Ascending aorta (tissue), 2 donors: ENCODE measurements around the gene SLC12A8. TPM values are rescaled to one million over a fixed set of nuclear protein-coding genes. Genes with fewer than 3 reads are reported as not detected.
"Not testable (repeated sequence)": the region's sequence is repeated elsewhere in the genome, so short reads cannot be mapped to it uniquely, and the experiment has no call there.

Experiments
- DNase-seq, 2 donors: peaks; one replicate each; pipeline ENCODE4 v3.0.0-alpha.2; 2019; ENCODE audit warnings: low spot score in 2 of 2
- H3K27ac ChIP-seq, 2 donors: fragments of 200-600 bp; sonication (generic); one replicate each; pipeline ENCODE4 v1.5.1; 2016 to 2017; ENCODE audit warnings: mild to moderate bottlenecking in 1 of 2
- H3K27me3 ChIP-seq: fragments of 200-600 bp; sonication (generic); one replicate; pipeline ENCODE4 v1.5.1; 2017
- H3K36me3 ChIP-seq, 2 donors: fragments of 200-600 bp; sonication (generic); one replicate each; pipeline ENCODE4 v1.5.1; 2016
- H3K4me1 ChIP-seq, 2 donors: fragments of 200-600 bp; sonication (generic); one replicate each; pipeline ENCODE4 v1.5.1; 2016 to 2017; ENCODE audit warnings: mild to moderate bottlenecking in 1 of 2
- H3K4me3 ChIP-seq, 2 donors: fragments of 200-600 bp; sonication (generic); one replicate each; pipeline ENCODE4 v1.5.1; 2016 to 2017; ENCODE audit warnings: mild to moderate bottlenecking in 1 of 2
- H3K9me3 ChIP-seq, 2 donors: fragments of 200-600 bp; sonication (generic); one replicate each; pipeline ENCODE4 v1.5.1; 2016
- CTCF ChIP-seq, 3 experiments: fragments of 200-600 bp in 2 of 3; fragments of 450-650 bp in 1 of 3; sonication (generic) in 2 of 3; IDR thresholded peaks; one replicate each; pipeline ENCODE4 v1.5.1; 2016 to 2019; ENCODE audit warnings: antibody characterized with exemption in 3 of 3, mild to moderate bottlenecking in 1 of 3, moderate library complexity in 1 of 3
- intact Hi-C: fragments of 100-400 bp; cut with DNase I; formaldehyde crosslinking; loops from one replicate; pipeline ENCODE4 v1.15.1; 2023
- total RNA-seq: library from RNA; depleted of rRNA; stranded (reverse); fragments of >200 nt; gene quantifications from one replicate; pipeline ENCODE4 v1.1.0, GENCODE V29; 2016

SLC12A8 gene
- total RNA-seq, 1 donor from 2014 or later, result not detected

- no peak for TF ChIP-seq CTCF (IDR thresholded peaks at IDR 0.05)
- no peak overlapping the region for H3K27ac ChIP-seq
- no peak overlapping the region for H3K4me3 ChIP-seq
- H3K27me3 ChIP-seq, result no peaks in the 10 kb centered on the region
- no peaks in the 10 kb centered on the region for H3K36me3 ChIP-seq
- H3K9me3 ChIP-seq, result no peaks in the 10 kb centered on the region
- intact Hi-C loops, result no loop called here
- H3K4me1 ChIP-seq, result no peaks in the 10 kb centered on the region
- no peak for DNase-seq
Measured at GRCh38 chr3:125087768-125088391, 124.7 kb downstream of the SLC12A8 start.

GRCh38 chr3:125085166-125085565, 127.4 kb downstream of the SLC12A8 start:
- Histone ChIP-seq H3K27me3 (no peaks in the 10 kb centered on the region), H3K4me1 (no peaks in the 10 kb centered on the region), H3K36me3 (no peaks in the 10 kb centered on the region), H3K4me3 (no peak overlapping the region), H3K9me3 (no peaks in the 10 kb centered on the region), H3K27ac (no peak overlapping the region)
- no peak for DNase-seq
- intact Hi-C loops, result no loop called here
- TF ChIP-seq CTCF (IDR thresholded peaks at IDR 0.05), result no peak

GRCh38 chr3:125083776-125084175, 128.8 kb downstream of the SLC12A8 start:
- Histone ChIP-seq H3K9me3 (no peaks in the 10 kb centered on the region), H3K27ac (no peak overlapping the region), H3K27me3 (no peaks in the 10 kb centered on the region), H3K36me3 (no peaks in the 10 kb centered on the region), H3K4me1 (no peaks in the 10 kb centered on the region), H3K4me3 (no peak overlapping the region)
- intact Hi-C loops, result no loop called here
- no peak for TF ChIP-seq CTCF (IDR thresholded peaks at IDR 0.05)
- no peak for DNase-seq

GRCh38 chr3:125082339-125082738, 130.2 kb downstream of the SLC12A8 start:
- H3K27ac ChIP-seq, H3K36me3 ChIP-seq, H3K27me3 ChIP-seq, intact Hi-C loops, H3K4me3 ChIP-seq, H3K9me3 ChIP-seq, DNase-seq, H3K4me1 ChIP-seq: not testable (repeated sequence)

GRCh38 chr3:125080077-125080476, 132.5 kb downstream of the SLC12A8 start:
- H3K9me3 ChIP-seq, result no peaks in the 10 kb centered on the region
- no peak for DNase-seq
- H3K36me3 ChIP-seq, result no peaks in the 10 kb centered on the region
- H3K4me1 ChIP-seq, result no peaks in the 10 kb centered on the region
- no peak for TF ChIP-seq CTCF (IDR thresholded peaks at IDR 0.05)
- H3K27me3 ChIP-seq, result no peaks in the 10 kb centered on the region
- H3K4me3 ChIP-seq, result no peak overlapping the region
- intact Hi-C loops, result no loop called here
- no peak overlapping the region for H3K27ac ChIP-seq

- no peak overlapping the region for H3K4me3 ChIP-seq
- no peak for DNase-seq
Measured at GRCh38 chr3:125079675-125080045, 132.9 kb downstream of the SLC12A8 start.

More at GRCh38 chr3:125079675-125080045, 132.9 kb downstream of the SLC12A8 start:
- H3K36me3 ChIP-seq, result no peaks in the 10 kb centered on the region
- intact Hi-C loops, result no loop called here
- TF ChIP-seq CTCF (IDR thresholded peaks at IDR 0.05), result no peak
- H3K27ac ChIP-seq, result no peak overlapping the region
- no peaks in the 10 kb centered on the region for H3K9me3 ChIP-seq
- H3K27me3 ChIP-seq, result no peaks in the 10 kb centered on the region
- no peaks in the 10 kb centered on the region for H3K4me1 ChIP-seq
